ENCODE measurements around the gene FOLR2. TPM values are rescaled to one million over a fixed set of nuclear protein-coding genes. Genes with fewer than 3 reads are reported as not detected.

Gene FOLR2
- total and polyA plus RNA-seq, 2 of the 8 experiments (the other 6 are each of a cell fraction or from before 2014, with no cell fraction given) = not detected

DNA sequence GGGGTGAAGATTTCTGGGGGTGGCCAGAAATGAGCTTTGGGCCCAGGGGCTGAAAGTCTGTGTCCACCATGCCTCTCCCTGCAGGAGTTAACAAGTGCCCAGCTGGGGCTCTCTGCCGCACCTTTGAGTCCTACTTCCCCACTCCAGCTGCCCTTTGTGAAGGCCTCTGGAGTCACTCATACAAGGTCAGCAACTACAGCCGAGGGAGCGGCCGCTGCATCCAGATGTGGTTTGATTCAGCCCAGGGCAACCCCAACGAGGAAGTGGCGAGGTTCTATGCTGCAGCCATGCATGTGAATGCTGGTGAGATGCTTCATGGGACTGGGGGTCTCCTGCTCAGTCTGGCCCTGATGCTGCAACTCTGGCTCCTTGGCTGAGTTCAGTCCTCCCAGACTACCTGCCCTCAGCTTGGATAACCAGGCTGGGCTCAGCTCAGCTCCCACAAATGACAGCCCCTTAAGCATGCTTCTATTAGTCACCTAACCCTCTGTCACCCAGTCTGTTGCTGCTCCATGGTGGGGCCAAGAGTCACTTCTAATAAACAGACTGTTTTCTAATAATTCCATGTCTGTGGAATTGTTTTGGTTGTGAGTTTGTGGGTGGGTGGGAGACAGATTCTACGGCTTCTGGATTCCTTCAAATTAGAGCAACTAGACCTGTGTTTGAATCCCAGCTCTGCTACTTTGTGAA lies 4.9 kb downstream of the FOLR2 start (continued):
- TF ChIP-seq SIX5 (IDR thresholded peaks at IDR 0.05; ENCODE audit: low read depth, low read length) (no peak), ASH2L (IDR thresholded peaks at IDR 0.05; ENCODE audit: low read length) (no peak), GTF2F1 (IDR thresholded peaks at IDR 0.05; ENCODE audit: borderline replicate concordance, low read depth, low read length) (no peak), EZH2 (IDR thresholded peaks at IDR 0.05; ENCODE audit: low read depth, low read length, severe bottlenecking) (no peak), SIRT6 (IDR thresholded peaks at IDR 0.05; ENCODE audit: low read length) (no peak), RFX5 (IDR thresholded peaks at IDR 0.05; ENCODE audit: borderline replicate concordance, low read depth, low read length) (no peak), SUZ12 (IDR thresholded peaks at IDR 0.05; ENCODE audit: low read length) (no peak), ZNF274 (IDR thresholded peaks at IDR 0.05; ENCODE audit: borderline replicate concordance, extremely low read depth, low read length) (no peak), TAF1 (IDR thresholded peaks at IDR 0.05; ENCODE audit: low read depth, low read length) (no peak), POU5F1 (IDR thresholded peaks at IDR 0.05; ENCODE audit: low read depth, low read length) (no peak)

All from H1 (cell line).